AG04449 (cell line): ENCODE results near the gene KLKB1.

Source experiments
- CTCF ChIA-PET: fragments of 350-600 bp; formaldehyde crosslinking; extraction: SDS; loops from one replicate; lab custom pipeline; 2021; ENCODE audit warnings: antibody characterized with exemption; lab: Yijun Ruan, JAX
- POLR2A ChIA-PET: fragments of 400-600, 350-600 bp; formaldehyde crosslinking; extraction: SDS; loops from one replicate; lab custom pipeline; 2020; ENCODE audit warnings: antibody characterized with exemption, inconsistent platforms; lab: Yijun Ruan, JAX
- DNase-seq: peaks from one replicate; pipeline ENCODE4 v3.0.0-alpha.2; 2010; ENCODE audit warnings: low read depth, low spot score
- H3K4me3 ChIP-seq: 2 replicates; pipeline ENCODE4 v1.5.1; 2011; ENCODE audit warnings: low read depth, mild to moderate bottlenecking, control low read depth, low read length
- CTCF ChIP-seq: IDR thresholded peaks from one replicate; pipeline ENCODE4 v1.5.1; 2011; ENCODE audit warnings: mild to moderate bottlenecking, moderate library complexity, low read length, control low read depth, inconsistent platforms; ENCODE audit not compliant: insufficient read depth; ENCODE audit errors: missing control alignments

KLKB1 gene

GRCh38 chr4:186217733-186218293 is 9.5 kb upstream of the KLKB1 start:
- no peak for TF ChIP-seq CTCF
- ChIA-PET POLR2A (no interaction called here), CTCF (no interaction called here)
- H3K4me3 ChIP-seq: no peak overlapping the region
- no peak for DNase-seq

DNA sequence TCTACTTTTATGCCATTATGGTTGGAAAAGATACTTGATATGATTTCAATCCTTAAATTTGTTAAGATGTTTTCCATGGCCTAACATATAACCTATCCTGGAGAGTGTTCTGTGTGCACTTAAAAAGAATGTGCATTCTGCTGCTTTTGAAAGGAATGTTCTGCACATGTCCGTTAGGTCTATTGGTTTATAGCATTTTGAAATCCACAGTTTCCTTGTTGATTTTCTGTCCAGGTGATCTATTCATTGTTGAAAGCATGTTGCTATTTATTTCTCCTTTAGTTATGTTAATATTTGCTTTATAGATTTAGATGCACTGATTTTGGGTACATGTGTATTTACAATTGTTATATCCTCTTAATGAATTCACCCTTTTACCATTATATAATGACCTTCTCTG is 5.7 kb upstream of the KLKB1 start:
- no peak overlapping the region for H3K4me3 ChIP-seq
- no peak for TF ChIP-seq CTCF
- ChIA-PET POLR2A (no interaction called here), CTCF (no interaction called here)
- DNase-seq: no peak

DNA sequence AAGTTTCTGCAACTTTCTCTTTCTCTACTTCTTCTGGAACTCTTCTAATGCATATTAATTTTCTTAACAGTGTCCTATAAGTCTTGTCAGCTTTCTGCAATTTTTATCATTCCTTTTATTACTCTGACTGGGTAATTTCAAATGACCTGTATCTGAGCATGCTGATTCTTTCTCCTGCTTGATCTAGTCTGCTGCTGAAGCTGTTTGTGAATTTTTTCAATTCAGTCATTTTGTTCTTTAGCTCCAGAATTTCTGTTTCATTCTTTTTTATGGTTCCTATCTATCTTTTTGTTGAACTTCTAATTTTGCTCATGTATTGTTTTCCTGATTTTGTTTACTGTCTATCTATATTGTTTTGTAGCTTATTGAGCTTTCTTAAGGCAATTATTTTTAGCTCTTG is 1.5 kb upstream of the KLKB1 start:
- CTCF ChIA-PET: interaction anchor here (0.6 kb wide), 1 partner anchor 50 kb away, joined by 3 read pairs; no protein-coding TSS in a partner anchor
- H3K4me3 ChIP-seq: no peak overlapping the region
- POLR2A ChIA-PET: no interaction called here
- no peak for TF ChIP-seq CTCF
- no peak for DNase-seq

DNA sequence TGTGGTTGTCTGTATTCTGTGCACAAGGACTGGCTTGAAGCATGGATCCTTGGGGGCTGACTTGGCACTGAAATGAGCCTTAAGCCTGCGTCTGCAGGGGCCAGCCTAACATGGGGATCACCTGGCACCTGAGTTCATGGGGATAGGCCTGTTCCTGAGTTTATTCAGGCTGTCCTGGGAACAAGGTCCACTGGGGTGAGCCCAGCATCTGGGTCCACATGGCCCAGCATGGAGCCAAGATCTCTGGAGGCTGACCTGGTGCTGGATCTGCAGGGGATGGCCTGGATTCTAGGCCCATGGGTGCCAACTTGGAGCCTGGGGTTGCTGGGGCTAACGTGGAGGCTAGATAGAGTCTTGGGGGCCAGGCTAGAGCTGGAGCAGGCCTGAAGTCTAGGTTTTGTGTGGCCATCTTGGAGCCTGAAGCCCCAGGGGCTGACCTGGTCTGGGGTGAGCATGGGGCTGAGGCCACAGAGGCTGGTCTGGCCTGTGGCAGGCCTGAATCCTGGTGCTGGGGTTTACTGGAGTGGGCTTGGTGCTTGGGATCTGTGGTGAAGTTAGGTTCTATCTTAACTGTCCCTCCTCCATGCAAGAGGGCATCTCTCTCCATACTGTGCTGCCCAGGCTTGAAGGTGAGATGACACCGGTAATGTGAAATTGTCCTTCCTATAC is 652 bp upstream of the KLKB1 start:
- TF ChIP-seq CTCF: no peak
- CTCF ChIA-PET: no interaction called here
- POLR2A ChIA-PET: no interaction called here

DNA sequence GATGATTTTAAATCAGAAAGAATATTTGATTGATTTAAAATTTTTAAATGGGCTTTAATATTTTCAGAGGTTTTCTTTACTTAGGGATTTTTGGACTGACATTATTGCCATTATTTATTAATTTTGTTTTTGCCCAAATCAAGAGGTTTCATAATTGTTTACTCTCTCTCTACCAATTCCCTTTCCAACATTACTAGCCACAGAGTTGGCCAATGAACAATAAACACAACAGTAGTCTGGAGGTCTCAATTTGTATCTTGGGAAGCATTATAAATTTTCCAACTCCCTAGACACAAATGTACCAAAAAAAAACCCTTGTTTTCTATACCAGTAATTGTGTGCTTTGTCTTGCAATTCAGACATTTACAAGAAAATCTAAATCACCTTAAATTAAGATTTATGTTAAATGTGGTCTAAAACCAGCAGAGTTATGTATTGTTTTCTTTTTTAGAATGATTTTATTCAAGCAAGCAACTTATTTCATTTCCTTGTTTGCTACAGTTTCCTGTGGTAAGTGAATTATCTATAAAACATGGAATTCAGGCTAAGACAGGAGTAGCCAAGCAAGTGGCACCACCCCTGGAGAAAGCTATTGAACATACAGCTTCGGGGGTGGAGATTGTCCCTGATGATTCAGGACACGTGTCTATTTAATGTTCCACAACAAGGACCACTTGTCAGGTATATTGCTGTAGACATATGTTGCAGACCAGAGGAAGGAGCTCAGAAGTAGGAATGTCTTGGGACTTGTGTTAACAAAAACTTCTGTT is 622 bp downstream of the KLKB1 start:
- POLR2A ChIA-PET: no interaction called here
- TF ChIP-seq CTCF: no peak
- CTCF ChIA-PET: no interaction called here
- DNase-seq: no peak
- no peak overlapping the region for H3K4me3 ChIP-seq

More for the DNA sequence above, 652 bp upstream of the KLKB1 start:
- no peak overlapping the region for H3K4me3 ChIP-seq
- DNase-seq: no peak

DNA sequence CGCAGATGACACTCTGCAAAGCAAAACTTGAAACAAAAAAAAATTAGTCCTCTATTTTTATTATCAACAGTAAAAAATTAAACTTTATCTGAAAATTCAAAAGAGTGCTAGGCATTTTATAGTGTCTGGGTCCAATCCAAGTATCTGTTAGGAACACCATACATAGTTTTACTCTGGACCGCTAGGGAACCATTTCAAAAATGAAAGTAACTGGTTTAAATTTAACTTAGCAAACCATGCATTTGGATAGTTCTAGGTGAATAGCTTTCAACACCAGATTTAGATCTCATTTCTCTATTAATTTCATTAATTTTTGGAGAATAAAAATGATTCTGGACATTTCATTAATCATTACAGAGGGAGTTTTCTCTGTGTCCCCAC is 1.2 kb downstream of the KLKB1 start:
- no peak overlapping the region for H3K4me3 ChIP-seq
- ChIA-PET CTCF (no interaction called here), POLR2A (no interaction called here)
- DNase-seq: no peak
- TF ChIP-seq CTCF: no peak
